Subcutaneous abdominal adipose tissue (tissue), 5 donors: ENCODE data around the gene GADD45GIP1.
"Not testable (repeated sequence)": the region's sequence is repeated elsewhere in the genome, so short reads cannot be mapped to it uniquely, and the experiment has no call there.

Experiments used
- H3K27ac ChIP-seq: one replicate; pipeline ENCODE4 v1.7.0; 2013; ENCODE audit warnings: low read depth, mild to moderate bottlenecking, inconsistent platforms, low read length, moderate library complexity
- H3K27me3 ChIP-seq, 5 donors: one replicate each; pipeline ENCODE4 v1.7.0; 2013; ENCODE audit warnings: low read length in 5 of 5, inconsistent platforms in 1 of 5; ENCODE audit not compliant: control insufficient read depth in 5 of 5, insufficient read depth in 4 of 5
- H3K36me3 ChIP-seq, 5 donors: one replicate each; pipeline ENCODE4 v1.7.0; 2013; ENCODE audit warnings: low read length in 5 of 5; ENCODE audit not compliant: control insufficient read depth in 5 of 5, insufficient read depth in 5 of 5
- H3K4me1 ChIP-seq, 5 donors: one replicate each; pipeline ENCODE4 v1.7.0; 2013; ENCODE audit warnings: low read length in 5 of 5, mild to moderate bottlenecking in 3 of 5, moderate library complexity in 1 of 5; ENCODE audit not compliant: control insufficient read depth in 5 of 5, insufficient read depth in 5 of 5
- H3K4me3 ChIP-seq, 5 donors: one replicate each; pipeline ENCODE4 v1.7.0; 2013; ENCODE audit warnings: low read length in 5 of 5, low read depth in 1 of 5
- H3K9ac ChIP-seq, 5 donors: one replicate each; pipeline ENCODE4 v1.7.0; 2013; ENCODE audit warnings: low read length in 5 of 5, mild to moderate bottlenecking in 4 of 5, moderate library complexity in 3 of 5
- H3K9me3 ChIP-seq, 5 donors: one replicate each; pipeline ENCODE4 v1.7.0; 2013; ENCODE audit warnings: low read length in 5 of 5; ENCODE audit not compliant: control insufficient read depth in 5 of 5
- donor health status: healthy.
- donor health status: healthy.
- donor health status: healthy.
- donor health status: healthy.
- donor health status: healthy.

Gene GADD45GIP1

DNA sequence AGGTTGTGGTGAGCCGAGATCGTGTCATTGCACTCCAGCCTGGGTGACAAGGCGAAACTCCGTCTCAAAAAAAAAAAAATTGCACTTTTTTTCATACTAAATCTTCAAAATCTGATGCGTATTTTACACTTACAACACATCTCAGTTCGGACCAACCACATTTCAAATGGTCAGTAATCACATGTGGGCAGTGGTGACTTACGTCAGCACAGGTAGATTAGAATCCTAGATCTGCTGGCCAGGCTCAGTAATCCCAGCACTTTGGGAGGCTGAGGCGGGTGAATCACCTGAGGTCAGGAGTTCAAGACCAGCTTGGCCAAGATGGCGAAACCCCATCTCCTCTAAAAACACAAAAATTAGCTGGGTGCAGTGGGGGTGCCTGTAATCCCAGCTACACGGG is 22.0 kb downstream of the GADD45GIP1 start:
- Histone ChIP-seq H3K4me1 (peaks cover 13 to 49% (median 41%) of the 10 kb centered on the region in 5 donors), H3K9ac (no peak overlapping the region)

DNA sequence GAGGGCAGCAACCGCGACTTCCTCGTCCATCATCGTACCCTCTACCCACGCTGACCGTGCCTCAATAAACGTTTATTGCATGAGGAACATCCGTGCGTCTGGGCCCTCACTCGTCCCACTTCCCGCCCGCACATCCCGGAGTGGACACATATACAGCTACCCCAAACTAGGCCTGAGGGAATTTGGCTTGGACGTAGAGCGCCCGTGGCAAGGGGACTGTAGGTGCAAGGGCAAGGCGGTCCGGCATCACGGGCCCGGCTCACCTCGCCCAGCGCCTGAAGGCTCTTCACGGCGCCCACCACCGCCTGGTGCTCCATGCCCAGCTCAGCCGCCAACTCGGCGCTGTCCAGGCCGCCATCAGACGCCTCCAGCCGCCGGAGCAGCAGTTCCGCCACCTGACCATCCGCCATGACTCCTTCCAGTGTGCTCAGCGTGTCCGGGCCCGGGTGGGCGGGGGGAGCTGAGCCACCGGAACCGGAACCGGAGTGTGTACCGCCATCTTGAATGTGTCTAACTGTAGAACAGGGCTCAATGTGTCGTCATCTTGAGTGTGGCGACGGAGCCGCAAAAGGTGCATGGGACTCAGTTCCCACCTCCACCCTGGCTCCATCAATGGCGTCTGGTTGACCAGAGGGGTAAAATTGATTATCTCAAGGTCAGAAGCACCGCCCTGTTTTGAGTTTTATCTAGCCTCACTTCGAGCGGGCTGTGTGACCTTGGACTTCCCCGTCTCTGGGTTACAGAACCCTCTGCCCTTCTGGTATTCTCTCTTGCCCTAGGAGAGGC is 23.5 kb downstream of the GADD45GIP1 start, which contains the start of gene FARSA:
Gene FARSA (minus strand): TSS at position 425 of the 786 bp plus-strand sequence. CDS start 15 bp downstream, at position 410.
- peak within 1 kb of the TSS; percentile 93 to 100 (median 99) for H3K4me3 ChIP-seq
- no peaks in the 10 kb centered on the region for H3K27me3 ChIP-seq
- peak within 1 kb of the TSS; percentile 80 to 94 (median 87) for H3K9ac ChIP-seq
- H3K27ac ChIP-seq = peak within 1 kb of the TSS; percentile 74
- no peaks in the 10 kb centered on the region for H3K9me3 ChIP-seq
- peaks cover 10 to 33% (median 27%) of the 10 kb centered on the region in 5 donors for H3K4me1 ChIP-seq
- H3K36me3 ChIP-seq = peaks cover 3 to 24% (median 20%) of the 10 kb centered on the region in 5 donors

More for the DNA sequence above, 22.0 kb downstream of the GADD45GIP1 start:
- no peaks in the 10 kb centered on the region for H3K9me3 ChIP-seq
- no peak overlapping the region for H3K27ac ChIP-seq
- no peak overlapping the region for H3K4me3 ChIP-seq
- no peaks in the 10 kb centered on the region for H3K27me3 ChIP-seq
- peaks cover 0 to 13% (median 10%) of the 10 kb centered on the region in 5 donors for H3K36me3 ChIP-seq

DNA sequence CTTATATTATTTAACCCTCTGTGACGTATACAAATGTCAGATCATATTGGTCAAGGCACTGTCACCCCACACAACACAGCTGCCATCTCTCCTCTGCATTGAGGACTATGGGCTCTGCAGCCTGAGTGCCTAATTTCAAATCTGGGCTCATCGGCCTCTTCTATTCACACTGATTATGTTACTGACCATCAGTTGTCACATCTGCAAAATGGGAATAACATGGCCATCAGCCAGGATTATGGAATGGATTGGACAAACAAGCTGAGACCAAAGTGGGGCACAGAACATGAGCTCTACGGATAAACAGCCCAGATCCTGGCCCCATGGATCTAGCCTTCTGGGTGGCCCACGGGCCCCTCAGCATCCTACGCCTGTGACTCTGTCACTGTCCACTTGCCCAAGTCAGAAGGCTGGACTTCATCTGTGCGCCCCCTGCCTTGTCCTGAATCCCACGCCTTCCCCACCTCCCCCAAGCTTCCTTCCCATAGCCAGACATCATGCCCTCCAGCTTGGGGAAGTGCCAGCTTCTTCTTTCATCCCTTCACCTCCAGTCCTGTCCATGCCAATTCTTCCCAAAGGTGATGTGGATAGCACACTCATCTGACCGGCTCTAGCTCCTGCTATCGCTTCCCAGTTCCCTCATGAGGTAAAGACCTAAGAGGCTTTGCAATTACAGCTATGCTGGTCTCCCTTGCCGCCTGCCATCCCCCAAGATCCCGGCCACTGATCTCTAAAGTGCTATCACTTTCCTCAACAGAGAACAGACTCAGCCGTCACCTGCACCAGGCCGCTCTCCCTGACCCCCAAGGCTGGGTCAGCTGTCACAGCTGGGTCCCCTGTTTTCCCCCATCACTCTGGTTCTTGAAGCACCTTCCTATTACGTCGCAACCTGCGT is 24.4 kb downstream of the GADD45GIP1 start:
- H3K4me3 ChIP-seq = peak overlapping the region; percentile 93 to 100 (median 99)
- H3K9me3 ChIP-seq = no peaks in the 10 kb centered on the region
- H3K27ac ChIP-seq = peak overlapping the region; percentile 74
- H3K4me1 ChIP-seq = peaks cover 10 to 27% (median 23%) of the 10 kb centered on the region in 5 donors
- H3K36me3 ChIP-seq = peaks cover 3 to 32% (median 25%) of the 10 kb centered on the region in 5 donors
- H3K27me3 ChIP-seq = no peaks in the 10 kb centered on the region
- peak overlapping the region; percentile 80 to 94 (median 87) for H3K9ac ChIP-seq

DNA sequence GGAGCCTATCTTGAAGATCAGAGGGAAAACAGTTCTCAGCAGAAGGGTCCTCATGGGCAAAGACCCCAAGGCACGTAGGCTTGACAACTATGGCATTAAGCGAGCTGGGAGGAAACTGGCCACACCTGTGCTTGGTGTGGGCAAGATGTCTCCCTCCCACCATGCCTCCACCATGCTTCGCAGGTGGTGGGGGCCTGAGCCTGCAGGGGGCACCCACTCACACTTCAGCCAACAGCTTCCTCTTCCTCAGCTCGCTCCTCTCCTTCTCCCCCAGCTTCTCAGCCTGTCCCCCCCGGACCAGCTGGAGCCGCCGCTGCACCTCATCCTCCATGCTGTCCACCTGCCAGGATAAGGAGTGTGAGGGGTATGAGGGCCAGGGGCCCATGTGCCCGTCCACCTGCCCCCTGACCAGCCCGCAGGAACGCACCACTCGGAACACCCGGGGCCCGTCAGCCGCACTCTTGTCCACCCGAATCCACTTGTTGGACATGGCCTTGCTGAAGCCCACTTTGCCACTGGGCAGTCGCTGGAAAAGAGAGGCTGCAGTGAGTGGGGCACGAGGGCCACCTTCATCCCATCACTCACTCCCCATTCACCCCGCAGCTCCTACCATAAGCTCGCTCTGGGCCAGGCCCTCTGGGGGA is 26.9 kb downstream of the GADD45GIP1 start:
- Histone ChIP-seq H3K27ac (no peak overlapping the region), H3K9me3 (no peaks in the 10 kb centered on the region), H3K36me3 (peaks cover 3 to 53% (median 38%) of the 10 kb centered on the region in 5 donors), H3K4me3 (no peak overlapping the region), H3K4me1 (peaks cover 10 to 23% (median 19%) of the 10 kb centered on the region in 5 donors), H3K27me3 (no peaks in the 10 kb centered on the region), H3K9ac (no peak overlapping the region)

DNA sequence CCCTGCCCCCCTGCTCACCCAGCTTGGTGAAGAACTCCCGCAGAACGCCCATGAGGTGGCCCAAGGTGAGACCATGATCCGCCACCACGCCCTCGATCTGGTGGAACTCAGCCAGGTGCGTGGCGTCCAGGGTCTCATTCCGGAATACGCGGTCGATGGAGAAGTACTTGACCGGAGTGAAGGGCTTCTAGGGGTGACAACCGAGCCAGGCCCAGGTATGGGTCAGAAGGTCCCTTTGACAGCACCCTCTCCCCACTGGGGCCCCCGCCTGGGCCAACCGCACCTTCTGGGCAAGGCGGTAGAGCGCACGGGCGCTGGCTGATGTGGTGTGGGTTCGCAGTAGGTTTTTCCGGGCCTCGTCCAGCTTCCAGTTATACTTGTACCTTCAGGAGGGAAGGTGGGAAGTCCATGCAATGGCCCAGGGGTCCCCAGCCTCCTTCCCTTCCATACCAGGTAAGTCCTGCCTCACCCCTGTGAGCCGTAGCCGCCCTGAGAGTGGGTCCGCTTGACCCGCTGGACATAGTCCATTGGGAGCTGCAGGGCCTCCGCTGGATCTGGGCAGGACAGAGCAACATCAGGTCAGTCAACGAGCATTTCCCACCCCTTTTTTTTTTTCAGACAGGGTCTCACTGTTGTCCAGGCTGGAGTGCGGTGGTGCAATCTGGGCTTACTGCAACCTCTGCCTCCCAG is 32.3 kb downstream of the GADD45GIP1 start:
- no peak overlapping the region for H3K4me3 ChIP-seq
- no peak overlapping the region for H3K27ac ChIP-seq
- peaks cover 0 to 7% (median 0%) of the 10 kb centered on the region in 5 donors for H3K4me1 ChIP-seq
- no peaks in the 10 kb centered on the region for H3K9me3 ChIP-seq
- H3K27me3 ChIP-seq = no peaks in the 10 kb centered on the region
- H3K9ac ChIP-seq = no peak overlapping the region
- peaks cover 3 to 71% (median 58%) of the 10 kb centered on the region in 5 donors for H3K36me3 ChIP-seq

DNA sequence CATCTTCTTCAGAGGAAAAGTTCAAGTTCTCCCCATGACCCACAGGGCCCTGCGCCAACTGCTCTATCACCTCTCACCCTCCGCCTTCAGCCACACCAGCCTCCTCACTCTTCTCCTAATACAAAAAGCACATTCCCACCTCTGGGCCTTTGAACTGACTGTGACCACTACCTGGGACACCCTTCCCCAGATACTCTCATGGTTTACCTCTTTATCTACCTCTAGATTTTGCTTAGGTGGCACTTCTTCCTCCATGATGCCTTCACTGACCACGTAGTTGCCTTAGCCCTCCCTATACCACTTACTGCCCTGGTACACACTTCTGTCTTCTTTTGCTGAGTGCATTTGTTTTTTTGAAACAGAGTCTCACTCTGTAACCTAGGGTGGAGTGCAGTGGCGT is 34.1 kb downstream of the GADD45GIP1 start:
- no peak overlapping the region for H3K4me3 ChIP-seq
- peaks cover 0 to 14% (median 8%) of the 10 kb centered on the region in 5 donors for H3K4me1 ChIP-seq
- no peak overlapping the region for H3K9ac ChIP-seq
- no peaks in the 10 kb centered on the region for H3K27me3 ChIP-seq
- H3K27ac ChIP-seq = no peak overlapping the region
- H3K9me3 ChIP-seq = no peaks in the 10 kb centered on the region
- peaks cover 0 to 53% (median 42%) of the 10 kb centered on the region in 5 donors for H3K36me3 ChIP-seq

DNA sequence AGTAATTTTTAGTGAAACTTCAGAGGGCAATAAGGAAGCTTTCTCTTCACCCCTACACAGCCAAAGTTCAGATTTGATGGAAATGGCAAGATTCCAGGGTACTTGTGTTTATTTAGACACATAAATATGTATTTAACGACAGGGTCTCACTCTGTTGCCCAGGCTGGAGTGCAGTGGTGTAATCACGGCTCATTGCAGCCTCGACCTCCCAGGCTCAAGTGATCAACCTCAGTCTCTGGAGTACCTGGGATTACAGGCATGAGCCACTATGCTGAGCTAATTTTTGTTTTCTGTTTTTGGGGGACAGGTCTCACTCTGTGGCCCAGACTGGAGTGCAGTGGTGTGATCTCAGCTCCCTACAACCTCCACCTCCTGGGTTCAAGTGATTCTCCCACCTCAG is 36.0 kb downstream of the GADD45GIP1 start:
- no peak overlapping the region for H3K27ac ChIP-seq

DNA sequence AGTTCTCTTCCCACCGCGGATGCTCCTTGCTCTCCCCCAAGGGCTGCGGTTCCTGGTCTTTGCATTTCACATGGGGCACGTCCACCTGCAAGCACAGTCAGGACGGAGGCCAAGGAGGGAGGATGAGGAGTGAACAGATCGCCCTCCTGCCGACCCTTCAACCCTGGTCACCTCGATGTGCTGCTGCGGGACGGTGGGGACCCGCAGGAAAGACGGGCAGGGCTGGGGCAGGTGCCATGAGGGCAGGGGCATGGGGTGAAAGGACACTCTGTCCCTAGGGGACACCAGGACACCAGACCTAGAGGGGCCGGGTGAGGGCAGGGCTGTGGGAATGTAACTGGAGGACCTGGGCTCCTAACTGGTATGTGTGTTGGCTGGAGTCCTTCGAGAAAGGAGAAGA is 38.8 kb downstream of the GADD45GIP1 start:
- Histone ChIP-seq H3K4me1 (peaks cover 2 to 24% (median 14%) of the 10 kb centered on the region in 5 donors), H3K27me3 (no peaks in the 10 kb centered on the region), H3K9me3 (no peaks in the 10 kb centered on the region), H3K4me3 (no peak overlapping the region), H3K27ac (no peak overlapping the region), H3K36me3 (peaks cover 0 to 11% (median 11%) of the 10 kb centered on the region in 5 donors), H3K9ac (no peak overlapping the region)

More for the DNA sequence above, 36.0 kb downstream of the GADD45GIP1 start:
- no peak overlapping the region for H3K4me3 ChIP-seq
- H3K9ac ChIP-seq = no peak overlapping the region
- H3K4me1 ChIP-seq = peaks cover 0 to 14% (median 8%) of the 10 kb centered on the region in 5 donors
- H3K9me3 ChIP-seq = no peaks in the 10 kb centered on the region
- no peaks in the 10 kb centered on the region for H3K27me3 ChIP-seq
- peaks cover 0 to 38% (median 30%) of the 10 kb centered on the region in 5 donors for H3K36me3 ChIP-seq

DNA sequence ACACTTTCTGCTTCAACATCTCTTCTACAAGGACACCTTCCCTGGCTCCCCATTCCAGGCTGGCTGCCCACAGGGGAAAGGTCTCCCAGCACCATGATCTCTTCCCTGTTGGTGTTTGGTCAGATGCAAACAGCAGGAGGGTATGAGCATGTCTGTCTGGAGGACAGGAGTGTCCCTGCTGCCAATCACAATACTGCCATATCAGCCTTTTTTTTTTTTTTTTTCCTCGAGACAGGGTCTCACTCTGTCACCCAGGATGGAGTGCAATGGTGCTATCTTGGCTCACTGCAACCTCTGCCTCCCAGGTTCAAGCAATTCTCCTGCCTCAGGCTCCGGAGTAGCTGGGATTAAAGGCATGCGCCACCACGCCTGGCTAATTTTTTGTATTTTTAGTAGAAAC is 41.2 kb downstream of the GADD45GIP1 start:
- not testable (repeated sequence) for H3K4me3 ChIP-seq, H3K9ac ChIP-seq, H3K27me3 ChIP-seq, H3K27ac ChIP-seq, H3K36me3 ChIP-seq, H3K9me3 ChIP-seq
- peaks cover 4 to 30% (median 25%) of the 10 kb centered on the region in 5 donors for H3K4me1 ChIP-seq
